Adrenal gland (tissue), 12 donors: ENCODE measurements around the gene MIEN1. TPM values are rescaled to one million over a fixed set of nuclear protein-coding genes. Genes with fewer than 3 reads are reported as not detected.

Source experiments
- DNase-seq, 7 donors: peaks; one replicate each; pipeline ENCODE4 v3.0.0-alpha.2; 2019 to 2020
- H3K27ac ChIP-seq, 5 donors: fragments of 200-600 bp; sonication (generic) in 4 of 5; 1 replicate in 3 of 5; 2 replicates in 2 of 5; pipeline versions ENCODE4 v1.5.1 to v1.8.0; 2016 to 2020; ENCODE audit warnings: mild to moderate bottlenecking in 1 of 5
- H3K27me3 ChIP-seq: fragments of 200-600 bp; 2 replicates; pipeline ENCODE4 v1.8.0; 2021
- H3K36me3 ChIP-seq, 2 donors: fragments of 200-600 bp; replicated peaks in 1 of 2; 1 replicate in 1 of 2; 2 replicates in 1 of 2; pipeline versions ENCODE4 v1.5.1 to v1.8.0; 2018 to 2022
- H3K4me1 ChIP-seq, 2 donors: fragments of 200-600 bp; replicated peaks in 1 of 2; 1 replicate in 1 of 2; 2 replicates in 1 of 2; pipeline versions ENCODE4 v1.5.1 to v1.8.0; 2018 to 2021
- H3K4me3 ChIP-seq, 4 donors: fragments of 200-600 bp; sonication (generic) in 3 of 4; one replicate each; pipeline ENCODE4 v1.5.1; 2016 to 2018
- H3K9me3 ChIP-seq, 3 donors: fragments of 200-600 bp; sonication (generic) in 1 of 3; replicated peaks in 1 of 3; 1 replicate in 2 of 3; 2 replicates in 1 of 3; pipeline versions ENCODE4 v1.5.1 to v1.8.0; 2016 to 2021
- POLR2A ChIP-seq, 2 donors: fragments of 450-650 bp; IDR thresholded peaks; one replicate each; pipeline ENCODE4 v1.6.1; 2017; ENCODE audit warnings: antibody characterized with exemption in 2 of 2, mild to moderate bottlenecking in 2 of 2, moderate library complexity in 1 of 2
- WGBS, 4 donors: extraction: QIAGEN DNeasy Blood & Tissue Kit in 2 of 4; methylation state at CpG; one replicate each; pipeline versions ENCODE4 v1.1.5 to v1.1.7; 2013 to 2017; 5-methylcytosine and 5-hydroxymethylcytosine counted together
- intact Hi-C, 2 donors: fragments of 100-400 bp; cut with DNase I; formaldehyde crosslinking; loops; one replicate each; pipeline versions ENCODE4 v1.14.1 to v1.15.0; 2022 to 2023
- polyA plus RNA-seq, 3 donors: library from polyadenylated mRNA; stranded (reverse); fragments of 200-250 nt in 2 of 3; fragments of 350-450 nt in 1 of 3; fragmentation: Illumina TruSeq in 1 of 3; extraction: RNeasy Lipid Tissue Mini Kit (QIAGEN cat#74804) in 1 of 3; gene quantifications; one replicate each; pipeline ENCODE4 v1.2.3, GENCODE V29; 2013 to 2014
- total RNA-seq, 9 donors: library from RNA; depleted of rRNA in 4 of 9; stranded (reverse); fragments of >200 nt in 4 of 9; fragments of 120-200 nt in 1 of 9; fragmentation: NEBNext Ultra II Directional in 1 of 9; extraction: Animal tissue kit (Norgen Biotek cat#: 25700) in 1 of 9; gene quantifications; one replicate each; pipeline versions ENCODE4 v1.1.0 to v1.2.4, GENCODE V29; 2013 to 2023
- TF ChIP-seq, protein P1 (sequence below), 6 experiments: fragments of 450-650 bp in 4 of 6; fragments of 200-600 bp in 2 of 6; sonication (generic) in 1 of 6; IDR thresholded peaks; 1 replicate in 5 of 6; 2 replicates in 1 of 6; pipeline versions ENCODE4 v1.5.1 to v1.8.0; 2016 to 2021; ENCODE audit warnings: antibody characterized with exemption in 6 of 6, mild to moderate bottlenecking in 2 of 6, moderate library complexity in 1 of 6
- donor health status: healthy with polysubstance abuse.
- donor health status: Bipolar disorder and iron deficiency.
- donor health status: DM: yes; HTN: yes; CAD: no.
- donor health status: DM: no; HTN: no; CAD: no.
- donor health status: DM: no; HTN: no; CAD: no.
- donor health status: DM: yes; HTN: yes; CAD: no.

The MIEN1 gene
- total and polyA plus RNA-seq, 12 donors, result 41.9 to 210 (median 51.0) TPM

DNA sequence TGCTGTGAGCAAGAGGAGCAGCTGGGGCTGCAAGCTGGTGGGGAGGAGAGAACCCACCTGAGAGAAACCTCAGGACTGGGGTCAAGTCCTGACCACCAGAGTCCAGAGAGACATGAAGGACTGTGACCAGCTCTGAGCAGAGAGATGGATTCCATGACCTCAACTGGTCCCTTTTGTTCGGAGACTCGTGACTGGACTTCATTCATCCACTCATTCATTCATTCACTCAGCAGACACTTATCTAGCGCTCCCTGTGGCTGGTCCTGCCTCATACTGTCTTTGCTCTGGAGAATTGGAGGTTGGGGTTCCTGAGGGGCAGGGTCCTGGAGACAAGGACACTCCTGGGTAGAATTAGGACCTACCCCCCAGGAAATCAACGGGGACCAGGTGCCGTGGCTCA is 26.4 kb downstream of the MIEN1 start:
- Histone ChIP-seq H3K36me3 (no peaks in the 10 kb centered on the region), H3K4me3 (no peak overlapping the region), H3K27ac (no peak overlapping the region), H3K4me1 (no peaks in the 10 kb centered on the region), H3K9me3 (no peaks in the 10 kb centered on the region), H3K27me3 (peaks cover 15% of the 10 kb centered on the region)
- intact Hi-C loops, result no loop called here
- 76 to 96% (median 80%) methylated on average over 3 to 5 of the region's 5 CpGs for WGBS, 4 donors
- TF ChIP-seq, protein P1, sequence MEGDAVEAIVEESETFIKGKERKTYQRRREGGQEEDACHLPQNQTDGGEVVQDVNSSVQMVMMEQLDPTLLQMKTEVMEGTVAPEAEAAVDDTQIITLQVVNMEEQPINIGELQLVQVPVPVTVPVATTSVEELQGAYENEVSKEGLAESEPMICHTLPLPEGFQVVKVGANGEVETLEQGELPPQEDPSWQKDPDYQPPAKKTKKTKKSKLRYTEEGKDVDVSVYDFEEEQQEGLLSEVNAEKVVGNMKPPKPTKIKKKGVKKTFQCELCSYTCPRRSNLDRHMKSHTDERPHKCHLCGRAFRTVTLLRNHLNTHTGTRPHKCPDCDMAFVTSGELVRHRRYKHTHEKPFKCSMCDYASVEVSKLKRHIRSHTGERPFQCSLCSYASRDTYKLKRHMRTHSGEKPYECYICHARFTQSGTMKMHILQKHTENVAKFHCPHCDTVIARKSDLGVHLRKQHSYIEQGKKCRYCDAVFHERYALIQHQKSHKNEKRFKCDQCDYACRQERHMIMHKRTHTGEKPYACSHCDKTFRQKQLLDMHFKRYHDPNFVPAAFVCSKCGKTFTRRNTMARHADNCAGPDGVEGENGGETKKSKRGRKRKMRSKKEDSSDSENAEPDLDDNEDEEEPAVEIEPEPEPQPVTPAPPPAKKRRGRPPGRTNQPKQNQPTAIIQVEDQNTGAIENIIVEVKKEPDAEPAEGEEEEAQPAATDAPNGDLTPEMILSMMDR (IDR thresholded peaks at IDR 0.05), result no peak
- TF ChIP-seq POLR2A (IDR thresholded peaks at IDR 0.05), result no peak
- DNase-seq, result no peak

DNA sequence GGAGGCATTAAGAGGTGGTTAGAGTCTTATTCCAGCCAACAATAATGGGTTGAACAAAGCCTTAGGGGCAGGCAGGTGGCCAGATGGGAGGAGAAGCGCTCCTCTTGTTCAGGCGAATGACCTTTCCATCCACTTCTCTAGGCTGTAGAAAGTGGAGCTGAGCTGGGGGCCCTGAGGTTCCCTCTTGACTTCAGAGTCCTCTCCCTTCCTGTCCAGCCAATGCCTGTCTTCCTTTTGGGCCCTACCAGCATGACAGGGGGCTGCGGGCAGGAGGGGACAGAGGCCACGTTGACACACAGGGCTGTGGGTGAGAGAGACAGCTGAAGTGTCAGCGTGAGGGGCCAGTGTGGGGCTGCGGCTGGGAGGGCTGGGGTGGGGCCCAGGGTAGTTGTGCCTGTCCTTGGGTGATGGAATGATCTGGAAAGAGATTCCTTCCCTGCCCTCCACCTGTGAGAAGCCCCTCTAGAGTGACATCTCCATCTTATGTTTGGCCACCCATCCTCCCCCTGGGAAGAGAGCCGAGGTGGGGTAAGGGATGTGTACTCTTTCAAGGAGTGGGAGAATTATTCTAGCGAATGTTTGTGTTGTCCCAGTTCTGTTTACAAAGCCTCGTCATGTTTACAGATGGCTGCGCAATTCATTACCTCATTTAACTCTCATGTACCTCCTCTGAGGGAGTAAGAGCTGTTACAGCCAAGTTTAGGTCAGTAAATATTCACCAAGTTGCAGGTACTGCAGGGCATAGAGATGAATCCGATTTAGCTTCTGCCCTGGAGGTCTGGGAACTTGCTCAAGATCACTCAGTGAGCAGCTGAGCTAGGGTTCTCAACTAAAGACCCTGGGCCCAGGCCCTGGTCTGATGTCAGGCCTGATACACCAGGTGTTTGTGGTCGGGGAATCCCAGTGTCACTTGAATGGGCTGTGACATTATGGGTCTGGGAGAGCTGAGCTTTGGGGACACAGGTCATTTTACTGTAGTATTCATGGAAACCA is 27.1 kb downstream of the MIEN1 start:
- intact Hi-C loops, result no loop called here
- Histone ChIP-seq H3K36me3 (no peaks in the 10 kb centered on the region), H3K27ac (peak overlapping the region in 1 of 5 donors; percentile 6), H3K4me3 (no peak overlapping the region), H3K4me1 (no peaks in the 10 kb centered on the region), H3K27me3 (peaks cover 16% of the 10 kb centered on the region), H3K9me3 (no peaks in the 10 kb centered on the region)
- TF ChIP-seq, protein P1 (IDR thresholded peaks at IDR 0.05), result no peak
- TF ChIP-seq POLR2A (IDR thresholded peaks at IDR 0.05), result no peak
- DNase-seq, result no peak
- 63 to 69% (median 66%) methylated on average over 9 to 12 of the region's 12 CpGs for WGBS, 4 donors

DNA sequence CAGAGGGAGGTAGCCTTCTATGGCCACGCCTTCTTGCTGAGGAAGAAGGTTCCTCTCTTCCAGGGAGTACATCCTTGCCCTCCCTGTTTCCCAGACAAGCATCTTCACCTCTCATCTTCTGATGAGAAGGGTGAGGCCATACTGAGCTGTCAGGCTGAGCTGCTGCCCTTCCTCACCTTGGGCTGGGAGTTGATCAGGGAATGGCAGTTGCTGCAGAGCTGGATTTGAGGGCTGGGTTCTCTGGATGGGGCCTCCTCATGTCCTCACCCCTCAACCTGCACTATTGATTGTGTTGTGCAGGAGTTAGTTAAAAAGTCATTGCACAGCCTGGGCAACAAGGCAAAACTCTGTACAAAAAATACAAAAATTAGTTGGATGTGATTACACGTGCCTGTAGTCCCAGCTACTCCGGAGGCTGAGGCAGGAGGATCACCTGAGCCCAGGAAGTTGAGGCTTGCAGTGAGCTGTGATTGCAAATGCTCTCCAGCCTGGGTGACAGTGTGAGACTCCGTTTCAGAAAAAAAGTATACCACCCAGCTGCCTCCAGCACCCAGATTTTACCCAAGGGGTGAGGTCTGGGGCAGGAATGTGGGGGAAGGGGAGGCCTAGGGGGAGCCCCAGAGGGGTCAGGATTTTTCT is 28.4 kb downstream of the MIEN1 start:
- Histone ChIP-seq H3K27me3 (peaks cover 16% of the 10 kb centered on the region), H3K27ac (no peak overlapping the region), H3K4me1 (no peaks in the 10 kb centered on the region), H3K4me3 (no peak overlapping the region), H3K9me3 (no peaks in the 10 kb centered on the region), H3K36me3 (no peaks in the 10 kb centered on the region)
- no peak for DNase-seq
- WGBS, 4 donors, result 67 to 82% (median 75%) methylated on average over 4 of the region's 4 CpGs
- TF ChIP-seq, protein P1 (IDR thresholded peaks at IDR 0.05), result no peak
- no peak for TF ChIP-seq POLR2A (IDR thresholded peaks at IDR 0.05)
- intact Hi-C loops, result no loop called here

DNA sequence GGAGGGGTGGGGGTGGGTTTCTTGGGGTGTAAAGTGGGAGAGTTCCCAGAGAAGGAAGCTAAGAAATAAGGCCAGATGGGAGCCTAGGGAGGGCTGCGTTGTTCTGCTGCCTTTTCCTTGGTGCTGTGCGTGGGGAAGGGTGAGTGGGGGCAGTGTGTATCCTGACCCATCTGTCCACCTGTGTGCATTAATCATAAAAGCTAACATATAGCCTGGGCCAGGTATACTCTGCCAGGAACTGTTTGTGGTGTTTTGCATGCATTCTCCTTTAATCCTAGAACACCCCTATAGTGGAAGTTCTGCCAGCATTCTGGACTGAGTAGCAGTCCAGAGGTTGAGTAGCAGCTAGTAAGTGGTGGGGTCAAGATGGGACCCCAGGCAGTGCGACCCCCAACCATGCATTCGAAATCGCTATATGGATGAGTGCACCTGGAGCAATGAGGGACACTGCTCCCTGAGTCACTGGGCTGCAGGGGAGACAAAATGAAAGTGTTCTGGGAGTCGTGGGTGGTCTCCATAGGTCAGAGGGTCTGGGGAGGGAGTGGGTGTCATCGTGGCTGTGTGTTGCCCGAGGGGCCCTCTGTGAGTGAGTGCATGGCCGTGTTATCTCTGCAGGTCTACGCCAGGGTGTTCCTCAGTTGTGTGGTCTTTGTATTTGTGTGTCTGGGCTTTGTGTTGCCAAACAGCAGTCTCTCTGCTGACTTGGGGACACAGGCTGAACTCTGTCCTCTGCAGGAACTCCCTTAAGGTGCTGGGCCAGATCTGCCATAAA is 29.1 kb downstream of the MIEN1 start:
- DNase-seq, result no peak
- 44 to 56% (median 51%) methylated on average over 10 of the region's 10 CpGs for WGBS, 4 donors
- H3K9me3 ChIP-seq, result no peaks in the 10 kb centered on the region
- H3K4me1 ChIP-seq, result no peaks in the 10 kb centered on the region
- TF ChIP-seq, protein P1 (IDR thresholded peaks at IDR 0.05), result no peak
- no peak for TF ChIP-seq POLR2A (IDR thresholded peaks at IDR 0.05)
- peak overlapping the region in 1 of 5 donors; percentile 73 for H3K27ac ChIP-seq
- peaks cover 16% of the 10 kb centered on the region for H3K27me3 ChIP-seq
- H3K4me3 ChIP-seq, result peak overlapping the region in 1 of 4 donors; percentile 62
- intact Hi-C loops, result no loop called here
- H3K36me3 ChIP-seq, result no peaks in the 10 kb centered on the region
